ENCODE data around the gene KRTAP10-8. TPM values are rescaled to one million over a fixed set of nuclear protein-coding genes. Genes with fewer than 3 reads are reported as not detected.
"Not testable (repeated sequence)": the region's sequence is repeated elsewhere in the genome, so short reads cannot be mapped to it uniquely, and the experiment has no call there.

KRTAP10-8 gene
- total RNA-seq, 2 donors from 2014 or later: not detected

GRCh38 chr21:44603109-44603875 lies 8.6 kb upstream of the KRTAP10-8 start:
- Histone ChIP-seq H3K9me3 (no peaks in the 10 kb centered on the region), H3K9ac (ENCODE audit: low read depth in 2 of 2, low read length in 2 of 2) (no peak overlapping the region), H3K27me3 (no peaks in the 10 kb centered on the region), H3K36me3 (no peaks in the 10 kb centered on the region), H3K4me3 (no peak overlapping the region), H3K4me1 (no peaks in the 10 kb centered on the region), H3K27ac (no peak overlapping the region)
- DNase-seq: no peak
- TF ChIP-seq CTCF (IDR thresholded peaks at IDR 0.05): no peak
- intact Hi-C loops (cut with DNase I): no loop called here

GRCh38 chr21:44603911-44604310 lies 8.0 kb upstream of the KRTAP10-8 start:
- H3K27me3 ChIP-seq: no peaks in the 10 kb centered on the region

GRCh38 chr21:44606495-44606894 lies 5.4 kb upstream of the KRTAP10-8 start:
- Histone ChIP-seq H3K4me1 (no peaks in the 10 kb centered on the region), H3K36me3 (no peaks in the 10 kb centered on the region), H3K27me3 (no peaks in the 10 kb centered on the region), H3K27ac (no peak overlapping the region), H3K9me3 (no peaks in the 10 kb centered on the region), H3K4me3 (no peak overlapping the region), H3K9ac (ENCODE audit: low read depth in 2 of 2, low read length in 2 of 2) (no peak overlapping the region)
- intact Hi-C loops (cut with DNase I): no loop called here
- no peak for TF ChIP-seq CTCF (IDR thresholded peaks at IDR 0.05)
- DNase-seq: no peak

More at GRCh38 chr21:44603911-44604310, 8.0 kb upstream of the KRTAP10-8 start:
- no peak for DNase-seq
- Histone ChIP-seq H3K36me3 (no peaks in the 10 kb centered on the region), H3K4me1 (no peaks in the 10 kb centered on the region), H3K9me3 (no peaks in the 10 kb centered on the region), H3K4me3 (no peak overlapping the region), H3K27ac (no peak overlapping the region), H3K9ac (ENCODE audit: low read depth in 2 of 2, low read length in 2 of 2) (no peak overlapping the region)
- intact Hi-C loops (cut with DNase I): no loop called here
- no peak for TF ChIP-seq CTCF (IDR thresholded peaks at IDR 0.05)

GRCh38 chr21:44609193-44609592 lies 2.7 kb upstream of the KRTAP10-8 start:
- Histone ChIP-seq H3K9me3 (no peaks in the 10 kb centered on the region), H3K27ac (no peak overlapping the region), H3K4me3 (no peak overlapping the region), H3K4me1 (no peaks in the 10 kb centered on the region), H3K36me3 (no peaks in the 10 kb centered on the region), H3K27me3 (no peaks in the 10 kb centered on the region), H3K9ac (ENCODE audit: low read depth in 2 of 2, low read length in 2 of 2) (no peak overlapping the region)
- TF ChIP-seq CTCF (IDR thresholded peaks at IDR 0.05): no peak
- intact Hi-C loops (cut with DNase I): no loop called here
- no peak for DNase-seq

- H3K27me3 ChIP-seq; H3K4me3 ChIP-seq; intact Hi-C loops (cut with DNase I); H3K9ac ChIP-seq (ENCODE audit: low read depth in 2 of 2, low read length in 2 of 2); DNase-seq; H3K27ac ChIP-seq; H3K36me3 ChIP-seq; H3K4me1 ChIP-seq; H3K9me3 ChIP-seq: not testable (repeated sequence)
These were observed 1.6 kb upstream of the KRTAP10-8 start for GRCh38 chr21:44610157-44610843.

GRCh38 chr21:44611551-44611950 lies 328 bp upstream of the KRTAP10-8 start:
- Histone ChIP-seq H3K9me3 (no peaks in the 10 kb centered on the region), H3K27ac (no peak overlapping the region), H3K9ac (ENCODE audit: low read depth in 2 of 2, low read length in 2 of 2) (no peak overlapping the region), H3K4me3 (no peak overlapping the region), H3K4me1 (no peaks in the 10 kb centered on the region), H3K36me3 (no peaks in the 10 kb centered on the region), H3K27me3 (no peaks in the 10 kb centered on the region)
- intact Hi-C loops (cut with DNase I): no loop called here
- TF ChIP-seq CTCF (IDR thresholded peaks at IDR 0.05): no peak
- no peak for DNase-seq

Measured in colonic mucosa (tissue), 4 donors.